Left cardiac atrium (tissue), 4 donors: ENCODE data around the gene TXNRD3. TPM values are rescaled to one million over a fixed set of nuclear protein-coding genes. Genes with fewer than 3 reads are reported as not detected.

Experiments
- ATAC-seq, 2 donors: fragments of 200-7000 bp; cut with Tn5 transposase; one replicate each; pipeline ENCODE4 v1.9.1; 2020; ENCODE audit warnings: mild to moderate bottlenecking in 2 of 2, moderate library complexity in 2 of 2
- DNase-seq: peaks from one replicate; pipeline ENCODE4 v3.0.0-alpha.2; 2020
- intact Hi-C, 2 donors: fragments of 100-400 bp; cut with DNase I; formaldehyde crosslinking; loops; one replicate each; pipeline versions ENCODE4 v1.14.1 to v1.15.1; 2022 to 2023
- long read RNA-seq: library from polyadenylated mRNA; unstranded; transcript quantifications from one replicate; pipeline ENCODE4 v2.0.0, GENCODE V29; 2021
- total RNA-seq, 2 donors: library from RNA; stranded (reverse); fragmentation: NEBNext Ultra II Directional; extraction: Animal tissue kit (Norgen Biotek cat#: 25700); gene quantifications; one replicate each; pipeline ENCODE4 v1.2.1, GENCODE V29; 2021
- donor health status: DM: no; HTN: yes; CAD: no.
- donor health status: DM: no; HTN: yes; CAD: no; lungs with severe emphysema.
- donor health status: DM: yes; HTN: yes; CAD: no.
- donor health status: Dilated cardiomyopathy.

The TXNRD3 gene
- total RNA-seq = 1 to 10 TPM; 4.0 to 7.3 TPM
- long read RNA-seq, partial matches to known transcripts = 0 of 3 reads
- long read RNA-seq, other reads (novel, unspliced or antisense) = 3 of 3 reads

DNA sequence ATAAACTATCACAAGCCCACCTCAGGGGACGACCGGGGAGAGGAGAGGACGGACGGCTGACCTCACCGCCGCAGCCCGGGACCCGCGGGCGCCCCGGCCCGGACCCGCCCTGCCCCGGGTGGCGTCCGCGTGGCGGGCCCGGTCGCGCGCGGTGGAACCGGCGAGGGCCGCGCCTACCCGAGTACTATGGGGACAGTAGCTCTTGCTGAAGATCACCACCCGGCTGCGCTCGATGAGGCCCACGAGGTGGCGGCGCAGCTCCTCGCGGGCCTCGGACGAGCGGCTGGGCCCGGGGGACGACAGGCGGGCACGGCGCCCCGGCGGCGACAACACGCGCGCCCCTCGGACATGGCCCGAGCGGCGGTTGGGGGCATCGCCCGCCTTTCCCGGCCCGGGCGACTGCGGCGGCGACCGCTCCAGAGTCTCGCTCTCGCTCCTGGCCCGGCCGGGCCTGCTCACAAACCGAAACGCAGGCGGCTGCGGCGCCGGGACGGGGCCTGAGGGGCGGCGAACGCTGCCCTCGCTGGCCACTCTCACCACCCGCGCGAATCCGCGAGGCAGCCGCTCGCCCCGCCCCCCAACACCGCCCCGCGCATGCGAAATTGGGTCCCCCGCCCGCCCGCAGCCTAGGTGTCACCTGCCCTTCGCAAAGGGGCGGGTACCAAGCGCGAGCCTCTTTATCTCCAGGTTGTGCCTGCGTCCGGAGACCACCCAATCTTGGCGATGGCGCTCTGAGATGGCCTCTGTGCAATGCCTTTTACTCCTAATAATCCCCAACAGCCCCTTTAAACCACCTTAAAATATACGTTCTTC is at the start of gene TXNRD3:
Gene TXNRD3, minus strand, starts transcription at position 554 of the 813 bp plus-strand sequence.
- intact Hi-C loops = no loop called here
- ATAC-seq = peak; percentile 98
- peak; percentile 89 for DNase-seq

DNA sequence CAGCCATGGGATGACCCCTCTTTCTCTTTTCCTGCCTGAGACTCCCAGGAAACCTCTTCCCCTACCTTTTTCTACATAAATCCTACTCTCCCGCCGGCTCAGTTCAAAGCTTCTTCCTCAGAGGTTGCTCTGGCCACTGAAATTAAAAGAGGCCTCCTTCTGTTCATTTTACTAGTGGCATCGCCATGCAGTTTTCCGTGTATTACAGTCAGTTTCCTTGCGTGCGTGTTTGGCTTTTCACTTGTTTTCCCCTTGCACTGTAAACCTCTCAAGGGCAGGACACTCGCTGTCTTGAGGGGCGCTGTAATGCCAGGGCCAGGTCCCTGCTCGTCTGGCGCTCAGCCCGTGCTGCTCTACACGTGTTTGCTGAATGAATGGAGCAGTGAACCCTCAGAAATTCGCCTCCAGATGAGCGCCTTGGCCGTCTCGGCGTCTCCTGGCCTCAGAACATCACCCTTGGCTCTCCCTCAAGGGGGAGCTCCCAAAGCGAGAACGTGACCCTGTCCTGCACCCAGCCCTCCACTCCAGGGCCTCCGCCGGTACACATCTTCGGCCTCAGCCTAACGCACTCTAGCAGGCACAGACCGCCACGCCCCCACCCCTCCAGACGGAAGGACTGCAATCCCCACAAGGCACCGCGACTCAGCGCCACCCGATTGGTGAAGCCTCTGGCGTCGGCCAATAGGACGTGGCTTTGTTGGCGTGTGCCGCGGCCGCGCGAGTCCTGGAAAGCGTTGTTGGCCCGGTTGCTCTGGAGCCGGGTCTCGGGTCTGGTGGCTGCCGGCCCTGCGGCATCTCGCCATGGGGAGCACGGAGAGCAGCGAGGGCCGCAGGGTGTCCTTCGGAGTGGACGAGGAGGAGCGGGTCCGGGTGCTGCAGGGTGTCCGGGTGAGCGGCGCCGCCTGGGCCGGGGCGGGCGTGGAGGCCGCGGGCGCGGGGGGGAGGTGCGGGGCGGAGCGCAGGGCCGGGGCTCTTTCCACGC is 48.9 kb upstream of the TXNRD3 start, which contains the start of gene CHCHD6:
Gene CHCHD6, plus strand, starts transcription at position 729 of the 982 bp plus-strand sequence. Its CDS starts 73 bp downstream, at position 802.
- DNase-seq = peak; percentile 96
- intact Hi-C loops = no loop called here
- ATAC-seq = peak; percentile 99 to 100

DNA sequence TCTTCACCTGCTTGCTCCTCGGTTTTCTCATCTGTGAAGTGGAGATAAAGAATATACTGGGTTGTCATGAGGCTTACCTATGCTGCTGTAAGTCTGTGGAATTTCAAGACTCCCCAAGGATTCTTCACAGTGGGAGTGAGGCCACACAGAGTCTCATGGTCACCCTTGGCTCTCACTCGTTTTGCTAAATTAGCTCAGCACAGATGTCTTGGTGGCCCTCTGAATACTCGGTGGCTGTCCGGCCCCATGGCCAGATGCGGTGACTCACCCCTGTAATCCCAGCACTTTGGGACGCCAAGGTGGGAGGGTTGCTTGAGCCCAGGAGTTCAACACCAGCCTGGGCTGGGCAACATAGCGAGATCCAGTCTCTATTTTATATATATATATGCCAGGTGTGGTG is 44.1 kb upstream of the TXNRD3 start:
- intact Hi-C loops = no loop called here
- no peak for DNase-seq
- no peak for ATAC-seq

DNA sequence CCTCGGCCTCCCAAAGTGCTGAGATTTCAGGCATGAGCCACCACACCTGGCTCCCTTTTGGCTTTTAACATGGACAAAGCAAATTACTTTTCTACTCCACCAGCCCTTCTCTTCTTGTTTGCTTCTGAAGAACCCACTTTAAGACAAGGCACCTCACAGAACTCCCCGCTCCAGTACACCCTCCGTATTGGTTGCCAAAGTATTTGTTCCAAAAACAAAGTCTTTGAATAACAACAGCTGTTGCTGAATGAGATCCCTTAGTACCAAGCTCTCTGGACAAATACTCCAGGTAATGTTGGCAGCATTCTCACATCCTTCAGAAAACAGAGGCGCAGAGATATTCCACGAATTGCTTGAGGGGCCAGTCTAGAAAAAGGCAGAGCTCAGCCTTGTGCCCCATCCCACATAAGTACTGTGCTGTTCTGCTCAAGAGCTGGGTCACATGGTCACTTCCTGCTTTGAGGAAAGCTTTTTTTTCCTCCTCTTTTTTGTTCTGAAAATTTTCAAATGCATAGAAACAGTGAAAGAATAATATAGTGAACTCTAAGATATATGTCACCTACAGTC is 41.9 kb upstream of the TXNRD3 start:
- intact Hi-C loops = no loop called here
- DNase-seq = no peak
- ATAC-seq = no peak

DNA sequence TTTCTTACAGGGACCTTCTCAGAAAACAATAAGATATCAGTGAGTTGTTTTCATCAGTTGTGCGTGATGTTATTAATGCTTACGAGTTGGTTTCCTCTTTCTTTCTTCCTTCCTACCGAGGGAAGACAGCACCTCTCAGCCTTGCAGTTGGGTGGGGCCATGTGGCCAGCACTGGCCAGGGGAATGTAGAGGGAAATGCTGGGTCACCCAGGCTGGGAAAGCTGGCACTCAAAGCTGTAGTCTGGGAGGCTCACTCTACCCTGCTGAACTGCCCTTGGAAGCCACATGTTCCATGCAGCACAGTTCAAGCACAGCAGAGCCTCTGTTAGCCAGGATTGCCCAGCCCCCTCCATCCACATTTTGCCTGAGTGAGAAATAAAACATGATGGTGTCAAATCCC is 39.0 kb upstream of the TXNRD3 start:
- DNase-seq (no peak), ATAC-seq (no peak)
- intact Hi-C loops = no loop called here

DNA sequence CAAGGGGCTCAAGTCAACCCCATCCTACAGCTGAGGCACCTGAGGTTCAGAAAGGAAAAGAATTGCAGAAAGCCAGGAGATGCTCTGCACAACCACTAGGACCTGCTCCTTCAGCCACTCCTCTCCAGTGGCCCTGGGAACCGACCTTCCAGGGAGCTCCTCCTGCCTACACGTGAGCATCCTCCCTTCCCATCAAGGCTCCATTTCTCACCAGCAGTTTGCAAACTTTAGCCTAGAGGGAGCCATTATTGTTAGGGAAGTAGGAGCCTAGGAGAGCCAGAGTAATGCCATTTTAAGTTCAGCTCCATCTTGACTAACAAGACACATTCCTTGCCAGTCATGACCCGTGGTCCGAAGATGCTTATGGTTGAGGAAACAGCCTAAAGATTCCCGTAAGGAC is 37.9 kb upstream of the TXNRD3 start:
- DNase-seq (no peak), ATAC-seq (no peak)
- intact Hi-C loops = no loop called here

DNA sequence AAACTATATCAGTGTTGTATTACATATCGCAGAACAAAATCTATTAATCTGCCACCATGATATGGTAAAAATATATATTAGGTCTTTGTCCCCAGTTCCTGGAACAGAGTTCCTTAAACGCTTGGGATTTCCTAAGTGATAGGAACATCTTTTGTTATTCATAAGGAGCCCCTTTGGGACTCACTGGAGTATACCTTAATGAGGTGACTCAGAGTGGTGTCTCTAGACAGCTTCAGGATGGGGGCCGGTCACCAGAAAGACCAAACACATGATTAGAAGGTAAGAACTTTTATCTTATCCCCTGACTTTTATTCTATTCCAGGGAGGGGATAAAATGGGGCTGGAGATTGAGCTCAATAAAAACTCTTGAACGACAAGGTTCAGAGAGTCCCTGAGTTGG is 36.8 kb upstream of the TXNRD3 start:
- DNase-seq (no peak), ATAC-seq (no peak)
- intact Hi-C loops = no loop called here

DNA sequence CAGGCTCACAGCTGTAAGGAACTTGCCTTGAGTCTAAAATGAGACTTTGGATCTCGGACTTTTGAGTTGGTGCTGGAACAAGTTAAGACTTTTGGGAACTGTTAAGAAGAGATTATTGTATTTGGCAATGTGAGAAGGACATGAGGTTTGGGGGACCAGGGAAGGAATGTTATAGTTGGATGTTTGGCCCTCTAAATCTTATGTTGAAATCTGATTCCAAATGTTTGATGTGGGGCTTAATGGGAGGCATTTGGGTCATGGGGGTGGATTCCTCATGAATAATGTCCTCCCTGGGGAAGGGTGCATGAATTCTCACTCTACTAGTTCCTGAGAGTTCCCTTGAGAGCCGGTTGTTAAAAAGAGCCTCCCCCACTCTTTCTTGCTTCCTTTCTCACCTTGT is 30.6 kb upstream of the TXNRD3 start:
- no peak for DNase-seq
- no peak for ATAC-seq
- intact Hi-C loops = loop anchor here in 1 of 2 donors (10.0 kb wide), 1 partner anchor 299 kb away; the partner anchor contains the start of gene PLXNA1

DNA sequence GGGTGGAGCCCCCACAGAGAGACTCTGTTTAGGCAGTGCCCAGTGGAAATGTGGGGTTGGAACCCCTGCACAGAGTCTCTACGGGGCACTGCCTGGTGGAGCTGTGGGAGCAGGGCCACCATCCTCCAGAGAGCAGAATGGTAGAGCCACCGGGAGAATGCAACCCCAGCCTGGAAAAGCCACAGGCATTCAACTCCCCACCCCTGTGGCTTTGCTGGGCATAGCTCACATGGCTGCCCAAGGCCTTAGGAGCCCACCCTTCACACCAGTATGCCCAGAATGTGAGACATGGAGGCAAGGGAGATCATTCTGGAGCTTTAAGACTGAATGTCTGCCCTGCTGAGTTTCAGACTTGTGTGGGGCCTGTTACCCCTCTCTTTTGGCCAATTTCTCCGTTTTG is 30.1 kb upstream of the TXNRD3 start:
- ATAC-seq (no peak), DNase-seq (no peak)
- intact Hi-C loops = loop anchor here in 1 of 2 donors (10.0 kb wide), 1 partner anchor 300 kb away; the partner anchor contains the start of gene PLXNA1

DNA sequence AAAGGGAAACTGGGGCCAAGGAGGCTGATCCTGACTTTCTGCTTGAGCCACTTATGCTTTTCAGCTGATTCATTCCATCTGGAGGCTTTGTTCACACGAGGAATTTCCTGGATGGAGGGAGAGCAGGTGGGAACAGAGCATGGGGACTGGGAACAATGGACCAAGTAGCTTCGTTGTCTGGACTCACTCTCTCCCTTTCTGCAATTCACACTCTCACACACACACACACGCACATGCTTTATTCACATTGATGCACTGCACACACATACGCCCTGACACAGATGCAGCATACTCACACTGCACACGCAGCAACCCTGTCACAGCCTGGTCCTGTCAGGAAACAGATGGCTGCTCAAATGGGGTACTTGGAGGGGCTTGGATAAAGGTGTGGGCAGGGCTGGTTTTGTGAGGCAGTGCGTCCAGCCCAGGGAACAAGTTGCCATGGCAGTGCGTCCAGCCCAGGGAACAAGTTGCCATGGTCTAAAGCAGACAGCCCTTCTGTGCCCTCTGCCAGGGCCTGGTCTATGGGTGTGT is 29.4 kb upstream of the TXNRD3 start:
- ATAC-seq = peak in 1 of 2 donors; percentile 39
- no peak for DNase-seq

DNA sequence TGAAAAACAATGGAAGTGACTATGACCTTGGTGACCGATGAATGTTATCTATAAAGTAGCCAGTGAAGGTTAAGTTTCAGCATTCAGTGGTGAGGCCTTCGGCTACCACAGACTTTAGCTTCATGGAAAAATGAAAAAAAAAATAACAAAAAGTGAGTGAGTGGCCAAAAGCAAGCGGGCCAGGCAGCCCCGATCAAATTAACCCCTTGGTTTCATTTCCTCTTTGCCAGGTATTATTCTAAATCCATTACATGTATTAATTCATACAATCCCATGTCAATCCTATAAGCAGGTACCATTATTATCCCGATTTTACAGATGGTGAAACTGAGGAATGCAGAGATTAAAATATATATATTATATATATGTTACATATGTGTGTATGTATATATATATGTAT is 28.1 kb upstream of the TXNRD3 start:
- intact Hi-C loops = loop anchor here in 1 of 2 donors (10.0 kb wide), 1 partner anchor 302 kb away; the partner anchor contains the start of gene PLXNA1
- no peak for DNase-seq
- no peak for ATAC-seq

More for the DNA sequence above, 29.4 kb upstream of the TXNRD3 start:
- intact Hi-C loops = loop anchor here in 1 of 2 donors (10.0 kb wide), 1 partner anchor 301 kb away; the partner anchor contains the start of gene PLXNA1

DNA sequence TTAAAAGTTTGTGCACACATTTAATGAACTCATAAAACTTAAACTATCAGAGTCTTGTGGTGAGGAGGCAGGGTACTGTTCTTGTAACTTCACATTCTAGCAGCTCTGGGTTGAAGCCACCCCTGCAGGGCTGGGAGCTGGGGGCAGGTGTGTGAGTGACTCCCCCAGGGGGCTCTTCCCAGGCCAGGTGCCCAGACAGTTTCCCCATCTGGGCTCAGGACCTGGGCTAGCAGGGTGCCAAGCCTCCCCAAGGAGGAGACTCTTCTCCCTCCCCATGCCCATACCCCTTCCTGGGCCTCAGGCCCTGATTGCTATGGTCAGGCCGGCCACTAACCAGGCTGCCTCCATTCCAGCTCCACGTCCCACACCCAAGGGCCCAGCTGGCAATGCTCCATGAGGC is 27.1 kb upstream of the TXNRD3 start:
- DNase-seq (no peak), ATAC-seq (no peak)
- intact Hi-C loops = loop anchor here in 1 of 2 donors (10.0 kb wide), 1 partner anchor 303 kb away; the partner anchor contains the start of gene PLXNA1

DNA sequence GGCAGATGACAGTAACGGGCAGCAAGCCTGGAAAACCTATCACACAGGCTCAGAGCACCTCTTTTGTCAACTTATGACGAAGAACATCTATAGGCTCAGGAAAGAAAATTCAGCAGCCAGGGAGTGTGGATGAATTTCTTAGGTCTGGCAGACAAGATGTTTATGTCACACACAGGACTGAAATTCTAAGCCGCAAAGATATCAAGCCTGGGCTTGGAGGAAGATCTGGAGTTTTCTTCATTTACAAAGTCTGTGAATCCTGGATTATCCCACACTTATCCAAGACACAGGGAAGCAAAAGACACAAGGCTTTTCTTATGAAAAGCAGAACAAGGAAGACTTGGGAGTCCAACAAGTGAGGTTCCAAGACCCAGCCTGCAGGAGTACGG is 25.7 kb upstream of the TXNRD3 start:
- no peak for DNase-seq
- intact Hi-C loops = loop anchor here in 1 of 2 donors (10.0 kb wide), 1 partner anchor 304 kb away; the partner anchor contains the start of gene PLXNA1

DNA sequence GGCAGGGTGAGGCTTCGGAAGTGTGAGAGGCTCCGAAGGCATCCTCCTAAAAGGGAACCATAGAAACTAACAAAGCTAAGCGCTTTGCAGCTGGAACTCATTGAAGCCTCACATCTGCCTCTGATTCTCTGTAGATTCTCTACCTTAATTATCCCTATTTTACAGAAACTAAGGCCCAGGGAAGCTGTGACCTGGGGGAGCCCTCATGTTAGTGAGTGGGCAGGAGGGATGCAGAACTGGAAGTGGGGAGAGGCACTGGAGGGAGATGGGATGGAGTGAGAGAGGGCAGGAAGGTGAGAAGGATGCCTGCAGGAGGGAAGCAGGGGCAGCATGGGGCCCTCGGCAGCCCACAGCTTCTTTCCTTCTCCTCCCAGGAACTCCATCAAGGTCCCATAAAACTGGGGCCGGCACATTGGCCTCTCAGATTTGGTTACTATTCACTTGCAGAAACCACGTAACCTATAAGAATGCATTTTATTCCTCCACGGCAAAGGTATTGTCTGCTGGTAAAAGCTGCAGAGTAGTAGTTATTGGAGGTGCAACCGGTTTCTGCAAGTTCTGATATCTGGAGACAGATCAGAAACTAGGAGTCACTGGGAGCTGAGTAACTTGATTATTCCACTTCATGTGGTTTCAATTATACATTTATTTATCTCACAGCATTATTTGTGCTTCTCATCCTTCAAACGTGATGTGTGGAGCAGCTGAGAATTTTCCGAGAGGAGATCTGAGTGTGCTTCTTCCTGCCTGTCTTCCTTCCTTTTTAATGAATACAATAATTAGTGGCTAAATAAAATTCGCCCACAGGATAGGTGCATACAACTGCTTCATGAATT is 25.1 kb upstream of the TXNRD3 start:
- no peak for ATAC-seq
- no peak for DNase-seq
- intact Hi-C loops = loop anchor here (2.0 to 10.0 kb wide), 6 partner anchors 303 to 867 kb away; partner anchors contain the start of gene PLXNA1 (in 2 of the 2)

More for the DNA sequence above, 25.7 kb upstream of the TXNRD3 start:
- ATAC-seq = no peak

DNA sequence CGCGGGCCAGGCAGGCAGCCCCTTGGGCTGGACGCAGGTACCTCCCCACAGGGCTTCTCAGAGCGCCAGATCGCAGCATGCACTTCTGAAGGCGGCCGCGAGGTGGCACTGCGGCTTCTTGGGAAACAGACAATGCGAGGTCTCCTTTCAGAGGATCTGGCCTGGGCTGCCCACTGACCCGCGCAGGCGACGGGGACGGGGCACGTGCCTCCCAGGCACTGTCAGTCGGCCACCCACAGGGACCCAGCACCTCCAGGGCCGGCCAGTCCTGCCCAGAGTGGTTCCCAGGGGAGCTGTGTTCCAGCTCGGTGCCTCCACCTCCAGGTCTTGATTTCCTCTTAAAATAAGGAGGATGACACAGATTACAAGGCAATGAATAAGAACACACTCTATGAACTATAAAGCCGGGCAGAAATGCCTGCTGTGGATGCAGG is 24.4 kb upstream of the TXNRD3 start:
- intact Hi-C loops = loop anchor here (2.0 to 10.0 kb wide), 5 partner anchors 303 to 868 kb away; partner anchors contain the start of gene PLXNA1 (in 1 of the 2)
- peak; percentile 84 to 94 for ATAC-seq
- DNase-seq = peak; percentile 80

DNA sequence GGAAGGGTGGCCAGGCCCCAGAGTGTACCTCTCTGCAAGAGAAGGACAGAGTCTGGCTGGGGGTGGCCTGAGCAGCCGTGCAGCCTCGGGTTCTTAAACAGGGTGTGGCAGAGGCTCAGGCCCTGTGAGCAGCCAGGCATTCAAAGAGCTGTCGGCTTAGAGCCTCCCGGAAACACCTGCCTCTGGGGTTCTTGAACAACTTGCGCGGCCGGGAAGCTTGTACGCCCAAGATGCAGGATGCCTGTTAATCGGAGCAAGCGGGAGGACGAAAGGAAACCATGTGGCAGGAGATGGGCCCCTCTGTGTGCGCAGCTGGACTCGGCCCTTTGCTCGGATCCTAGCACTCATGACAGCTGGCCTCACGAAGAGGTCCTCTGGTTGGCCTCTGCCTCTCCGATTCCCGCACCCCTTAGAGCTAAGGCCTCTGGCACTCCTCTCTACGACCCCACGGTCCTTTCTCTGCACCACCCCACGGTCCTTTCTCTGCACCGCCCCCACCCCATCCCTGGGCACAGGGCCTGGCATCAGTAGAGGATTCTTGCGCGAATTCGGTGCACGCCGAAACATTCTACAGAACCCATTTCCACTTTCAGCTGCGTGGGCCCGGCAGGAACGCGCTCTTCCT is 23.9 kb upstream of the TXNRD3 start:
- DNase-seq (no peak), ATAC-seq (peak; percentile 12 to 21)
- intact Hi-C loops = loop anchor here (2.0 to 10.0 kb wide), 5 partner anchors 304 to 868 kb away; partner anchors contain the start of gene PLXNA1 (in 1 of the 2)
